ENCODE results near the gene EFNB2.

The EFNB2 gene

GRCh38 chr13:106480351-106480910, 55.0 kb downstream of the EFNB2 start:
- no peak for DNase-seq

GRCh38 chr13:106479929-106480328, 55.5 kb downstream of the EFNB2 start:
- DNase-seq: no peak

GRCh38 chr13:106478116-106478515, 57.3 kb downstream of the EFNB2 start:
- no peak for DNase-seq

GRCh38 chr13:106477303-106477702, 58.2 kb downstream of the EFNB2 start:
- DNase-seq: no peak

- DNase-seq: no peak
Measured at GRCh38 chr13:106475852-106476251, 59.6 kb downstream of the EFNB2 start.

- no peak for DNase-seq
Measured at GRCh38 chr13:106474912-106475311, 60.5 kb downstream of the EFNB2 start.

- no peak for DNase-seq
Measured at GRCh38 chr13:106473154-106473553, 62.3 kb downstream of the EFNB2 start.

- DNase-seq: no peak
Measured at GRCh38 chr13:106472621-106473020, 62.8 kb downstream of the EFNB2 start.

GRCh38 chr13:106471957-106472543, 63.4 kb downstream of the EFNB2 start:
- no peak for DNase-seq

- no peak for DNase-seq
Measured at GRCh38 chr13:106470576-106470975, 64.9 kb downstream of the EFNB2 start.

GRCh38 chr13:106468744-106469590, 66.5 kb downstream of the EFNB2 start:
- no peak for DNase-seq

GRCh38 chr13:106468207-106468606, 67.3 kb downstream of the EFNB2 start:
- DNase-seq: no peak

GRCh38 chr13:106467427-106468122, 67.9 kb downstream of the EFNB2 start:
- no peak for DNase-seq

- DNase-seq: no peak
Measured at GRCh38 chr13:106466691-106467426, 68.6 kb downstream of the EFNB2 start.

GRCh38 chr13:106464076-106464475, 71.4 kb downstream of the EFNB2 start:
- DNase-seq: no peak

GRCh38 chr13:106462710-106463109, 72.8 kb downstream of the EFNB2 start:
- DNase-seq: no peak

- DNase-seq: no peak
Measured at GRCh38 chr13:106455777-106456176, 79.7 kb downstream of the EFNB2 start.

GRCh38 chr13:106455190-106455589, 80.3 kb downstream of the EFNB2 start:
- no peak for DNase-seq

GRCh38 chr13:106453101-106453500, 82.4 kb downstream of the EFNB2 start:
- no peak for DNase-seq

GRCh38 chr13:106450991-106451390, 84.5 kb downstream of the EFNB2 start:
- no peak for DNase-seq

- DNase-seq: no peak
Measured at GRCh38 chr13:106449096-106449495, 86.4 kb downstream of the EFNB2 start.

- DNase-seq: no peak
Measured at GRCh38 chr13:106445996-106446395, 89.5 kb downstream of the EFNB2 start.
